Measurements from ENCODE around the gene MOB3C. TPM values are rescaled to one million over a fixed set of nuclear protein-coding genes. Genes with fewer than 3 reads are reported as not detected.
A peak's percentile ranks its signal among the peaks of the same experiment; 100 is the strongest.

The MOB3C gene
- total RNA-seq, 1 experiment from 2014 or later = 4.0 TPM

- in situ Hi-C loops (cut with HindIII; ENCODE audit: low sequenced_read_pairs) = no loop called here
- DNase-seq (ENCODE audit: low spot score) = peak; percentile 74
Measured at GRCh38 chr1:46642115-46642680, 25.6 kb upstream of the MOB3C start.

- no peak for DNase-seq (ENCODE audit: low spot score)
- in situ Hi-C loops (cut with HindIII; ENCODE audit: low sequenced_read_pairs) = no loop called here
Measured at GRCh38 chr1:46639547-46639946, 22.9 kb upstream of the MOB3C start.

- in situ Hi-C loops (cut with HindIII; ENCODE audit: low sequenced_read_pairs) = no loop called here
- no peak for DNase-seq (ENCODE audit: low spot score)
Measured at GRCh38 chr1:46638921-46639320, 22.3 kb upstream of the MOB3C start.

- peak; percentile 54 for DNase-seq (ENCODE audit: low spot score)
- in situ Hi-C loops (cut with HindIII; ENCODE audit: low sequenced_read_pairs) = no loop called here
Measured at GRCh38 chr1:46637444-46638083, 21.0 kb upstream of the MOB3C start.

- in situ Hi-C loops (cut with HindIII; ENCODE audit: low sequenced_read_pairs) = no loop called here
- DNase-seq (ENCODE audit: low spot score) = no peak
Measured at GRCh38 chr1:46635205-46635604, 18.6 kb upstream of the MOB3C start.

- in situ Hi-C loops (cut with HindIII; ENCODE audit: low sequenced_read_pairs) = no loop called here
- no peak for DNase-seq (ENCODE audit: low spot score)
Measured at GRCh38 chr1:46630719-46631118, 14.1 kb upstream of the MOB3C start.

GRCh38 chr1:46623743-46624644 lies 7.4 kb upstream of the MOB3C start:
- in situ Hi-C loops (cut with HindIII; ENCODE audit: low sequenced_read_pairs) = no loop called here
- DNase-seq (ENCODE audit: low spot score) = no peak

- DNase-seq (ENCODE audit: low spot score) = peak; percentile 89
Measured at GRCh38 chr1:46622344-46622743, 5.7 kb upstream of the MOB3C start.

GRCh38 chr1:46621930-46622329 lies 5.3 kb upstream of the MOB3C start:
- no peak for DNase-seq (ENCODE audit: low spot score)
- in situ Hi-C loops (cut with HindIII; ENCODE audit: low sequenced_read_pairs) = no loop called here

More at GRCh38 chr1:46622344-46622743, 5.7 kb upstream of the MOB3C start:
- in situ Hi-C loops (cut with HindIII; ENCODE audit: low sequenced_read_pairs) = no loop called here

- no peak for DNase-seq (ENCODE audit: low spot score)
- in situ Hi-C loops (cut with HindIII; ENCODE audit: low sequenced_read_pairs) = no loop called here
Measured at GRCh38 chr1:46619656-46620258, 3.1 kb upstream of the MOB3C start.

GRCh38 chr1:46618754-46619415 lies 2.3 kb upstream of the MOB3C start:
- no peak for DNase-seq (ENCODE audit: low spot score)
- in situ Hi-C loops (cut with HindIII; ENCODE audit: low sequenced_read_pairs) = no loop called here

- in situ Hi-C loops (cut with HindIII; ENCODE audit: low sequenced_read_pairs) = no loop called here
- DNase-seq (ENCODE audit: low spot score) = no peak
Measured at GRCh38 chr1:46617833-46618232, 1.2 kb upstream of the MOB3C start.

GRCh38 chr1:46617108-46617800 lies 643 bp upstream of the MOB3C start:
- no peak for DNase-seq (ENCODE audit: low spot score)
- in situ Hi-C loops (cut with HindIII; ENCODE audit: low sequenced_read_pairs) = no loop called here

- in situ Hi-C loops (cut with HindIII; ENCODE audit: low sequenced_read_pairs) = no loop called here
- no peak for DNase-seq (ENCODE audit: low spot score)
Measured at GRCh38 chr1:46615735-46616134, 876 bp downstream of the MOB3C start.

GRCh38 chr1:46615088-46615487 lies 1.5 kb downstream of the MOB3C start:
- in situ Hi-C loops (cut with HindIII; ENCODE audit: low sequenced_read_pairs) = no loop called here
- no peak for DNase-seq (ENCODE audit: low spot score)

GRCh38 chr1:46614604-46614984 lies 2.0 kb downstream of the MOB3C start:
- in situ Hi-C loops (cut with HindIII; ENCODE audit: low sequenced_read_pairs) = no loop called here

GRCh38 chr1:46613661-46614603 lies 2.7 kb downstream of the MOB3C start:
- in situ Hi-C loops (cut with HindIII; ENCODE audit: low sequenced_read_pairs) = no loop called here
- DNase-seq (ENCODE audit: low spot score) = no peak

More at GRCh38 chr1:46614604-46614984, 2.0 kb downstream of the MOB3C start:
- DNase-seq (ENCODE audit: low spot score) = no peak
